ENCODE data around the gene PEX10. TPM values are rescaled to one million over a fixed set of nuclear protein-coding genes. Genes with fewer than 3 reads are reported as not detected.
A peak's percentile ranks its signal among the peaks of the same experiment; 100 is the strongest.

Gene PEX10
- total and polyA plus RNA-seq, 2 of the 8 experiments (the other 6 are each of a cell fraction or from before 2014, with no cell fraction given): 24.3 to 26.9 TPM

DNA sequence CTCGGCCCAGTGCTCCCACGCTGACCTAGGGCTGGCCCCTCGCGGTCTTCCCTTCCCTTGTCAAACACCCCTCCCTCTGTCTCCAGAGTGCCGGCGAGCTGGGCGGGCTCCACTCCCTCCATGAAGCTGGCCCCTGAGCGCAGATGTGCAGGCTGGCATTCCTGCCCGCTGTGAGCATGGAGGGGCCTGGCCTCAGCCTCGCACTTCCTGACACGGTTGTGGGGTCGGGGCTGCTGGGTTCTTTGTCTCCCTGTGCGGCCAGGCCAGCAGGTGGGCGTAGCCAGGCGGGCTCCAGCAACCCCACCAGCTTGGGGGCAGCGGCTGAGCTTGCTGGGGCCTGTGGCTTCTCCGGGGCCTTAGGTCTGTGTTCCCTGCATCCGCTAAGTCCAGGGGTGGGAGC, 14.2 kb upstream of the PEX10 start:
- no peak overlapping the region for H2AFZ ChIP-seq (ENCODE audit: low read length)
- H3K9me3 ChIP-seq (ENCODE audit: insufficient read depth in 2 of 2, low read depth in 1 of 2, low read length in 1 of 2): peaks cover 11 to 27% of the 10 kb centered on the region in 2 experiments; a peak in 3 of 4 replicates
- H3K27ac ChIP-seq (ENCODE audit: low read depth, low read length): no peak overlapping the region
- H3K18ac ChIP-seq (ENCODE audit: extremely low read depth, low read length): no peak overlapping the region
- H3K23ac ChIP-seq (ENCODE audit: insufficient read length): no peak overlapping the region
- CTCF ChIA-PET (ENCODE audit: partially characterized antibody): interaction anchor here (0.6 to 1.9 kb wide), 11 partner anchors 18 to 998 kb away, joined by 3 to 6 read pairs (median 4); partner anchors contain the start of gene FAAP20
- no peak overlapping the region for H4K5ac ChIP-seq (ENCODE audit: insufficient read length, low read depth, low read length)
- no peak for FAIRE-seq
- no peak overlapping the region for H3K4ac ChIP-seq (replicated peaks; ENCODE audit: insufficient read length, low read depth, low read length)
- H4K91ac ChIP-seq (replicated peaks; ENCODE audit: insufficient read length, low read length): no peak overlapping the region
- no peaks in the 10 kb centered on the region for H3K23me2 ChIP-seq (ENCODE audit: low read depth, low read length)
- H2BK5ac ChIP-seq (ENCODE audit: low read depth, low read length): no peak overlapping the region
- TF ChIP-seq SUZ12 (IDR thresholded peaks at IDR 0.05; ENCODE audit: low read length) (no peak), SIRT6 (IDR thresholded peaks at IDR 0.05; ENCODE audit: low read length) (no peak), GTF2F1 (IDR thresholded peaks at IDR 0.05; ENCODE audit: borderline replicate concordance, low read depth, low read length) (no peak), CTBP2 (IDR thresholded peaks at IDR 0.05; ENCODE audit: borderline replicate concordance, insufficient read depth, insufficient read length, low read length) (no peak), ZNF274 (IDR thresholded peaks at IDR 0.05; ENCODE audit: borderline replicate concordance, extremely low read depth, low read length) (no peak), NANOG (IDR thresholded peaks at IDR 0.05; ENCODE audit: insufficient read depth, low read depth, low read length, poor library complexity, severe bottlenecking) (no peak)
- TF ChIP-seq, protein P1, sequence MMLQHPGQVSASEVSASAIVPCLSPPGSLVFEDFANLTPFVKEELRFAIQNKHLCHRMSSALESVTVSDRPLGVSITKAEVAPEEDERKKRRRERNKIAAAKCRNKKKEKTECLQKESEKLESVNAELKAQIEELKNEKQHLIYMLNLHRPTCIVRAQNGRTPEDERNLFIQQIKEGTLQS (IDR thresholded peaks at IDR 0.05; ENCODE audit: insufficient read depth, low read depth, low read length): no peak
- TF ChIP-seq, protein P2, sequence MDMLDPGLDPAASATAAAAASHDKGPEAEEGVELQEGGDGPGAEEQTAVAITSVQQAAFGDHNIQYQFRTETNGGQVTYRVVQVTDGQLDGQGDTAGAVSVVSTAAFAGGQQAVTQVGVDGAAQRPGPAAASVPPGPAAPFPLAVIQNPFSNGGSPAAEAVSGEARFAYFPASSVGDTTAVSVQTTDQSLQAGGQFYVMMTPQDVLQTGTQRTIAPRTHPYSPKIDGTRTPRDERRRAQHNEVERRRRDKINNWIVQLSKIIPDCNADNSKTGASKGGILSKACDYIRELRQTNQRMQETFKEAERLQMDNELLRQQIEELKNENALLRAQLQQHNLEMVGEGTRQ (IDR thresholded peaks at IDR 0.05; ENCODE audit: low read length): no peak
- no peak overlapping the region for H3K4me2 ChIP-seq (ENCODE audit: insufficient read depth in 1 of 2, low read depth in 2 of 2, low read length in 2 of 2)
- no peak overlapping the region for H3K9ac ChIP-seq (replicated peaks in 1 of 4; ENCODE audit: extremely low read depth in 1 of 4, low read depth in 3 of 4, low read length in 3 of 4)
- H2BK15ac ChIP-seq (ENCODE audit: low read length): no peak overlapping the region
- 0 out of 7 replicates have a peak, but pooled peaks cover 0 to 2% (median 0%) of the 10 kb centered on the region in 4 experiments for H3K27me3 ChIP-seq (replicated peaks in 1 of 4; ENCODE audit: control insufficient read depth in 3 of 4, extremely low read depth in 1 of 4, insufficient read depth in 3 of 4, low read length in 3 of 4)
- H3K79me2 ChIP-seq (ENCODE audit: control insufficient read depth in 1 of 2, insufficient read depth in 2 of 2, low read length in 2 of 2): no peaks in the 10 kb centered on the region
- no peak overlapping the region for H2BK12ac ChIP-seq (ENCODE audit: low read depth, low read length)
- H4K20me1 ChIP-seq (replicated peaks in 1 of 2; ENCODE audit: control insufficient read depth in 1 of 2, insufficient read depth in 2 of 2, low read length in 2 of 2): peaks cover 0 to 1% of the 10 kb centered on the region in 2 experiments
- no peak overlapping the region for H3K4me3 ChIP-seq (ENCODE audit: extremely low read depth in 1 of 4, insufficient read depth in 2 of 4, low read depth in 3 of 4, low read length in 4 of 4)
- no peak overlapping the region for H2BK20ac ChIP-seq (ENCODE audit: low read length)
- no peaks in the 10 kb centered on the region for H3K79me1 ChIP-seq (ENCODE audit: low read depth, low read length)
- peak overlapping the region; percentile 85 for H4K8ac ChIP-seq (ENCODE audit: extremely low read depth, insufficient read depth, low read length)
- 85% methylated on average over 16 of the region's 18 CpGs; no CpG with 5 or more reads in 1 of the 2 experiments for WGBS, 2 experiments (ENCODE audit: extremely low coverage in 1 of 2, insufficient coverage in 1 of 2, insufficient read length in 1 of 2, insufficient replicate concordance in 2 of 2, low coverage in 1 of 2, low lambda C conversion rate in 2 of 2, missing lambda C conversion rate in 1 of 2)
- H3K36me3 ChIP-seq (ENCODE audit: control insufficient read depth in 2 of 4, insufficient read depth in 4 of 4, low read length in 3 of 4): no peaks in the 10 kb centered on the region
- H2BK120ac ChIP-seq (replicated peaks; ENCODE audit: low read depth, low read length): no peak overlapping the region
- DNase-seq (ENCODE audit: low read depth in 1 of 2, low spot score in 2 of 2): no peak
- H3K56ac ChIP-seq (replicated peaks; ENCODE audit: insufficient read length, low read depth, low read length): no peak overlapping the region
- POLR2A ChIA-PET (ENCODE audit: partially characterized antibody): interaction anchor here (0.7 kb wide), 1 partner anchor 1111 kb away, joined by 3 read pairs; no protein-coding TSS in a partner anchor
- H3K4me1 ChIP-seq (replicated peaks in 1 of 4; ENCODE audit: control insufficient read depth in 3 of 4, insufficient read depth in 4 of 4, low read length in 3 of 4): no peaks in the 10 kb centered on the region
- no peak overlapping the region; the same call in 1 of the 2 replicates for H2AK5ac ChIP-seq (ENCODE audit: low read depth, low read length)
- no peak overlapping the region for H3K14ac ChIP-seq (ENCODE audit: insufficient read length)

Data from H1 (cell line).